Renal cortical epithelial cell (primary cell): Measurements from ENCODE around the gene SEPTIN10. TPM values are rescaled to one million over a fixed set of nuclear protein-coding genes. Genes with fewer than 3 reads are reported as not detected.
A peak's percentile ranks its signal among the peaks of the same experiment; 100 is the strongest.
"Not testable (repeated sequence)": the region's sequence is repeated elsewhere in the genome, so short reads cannot be mapped to it uniquely, and the experiment has no call there.

ENCODE experiments used
- DNase-seq: peaks from one replicate; pipeline ENCODE4 v3.0.0-alpha.2; 2011; ENCODE audit warnings: low read depth
- total RNA-seq: library from RNA; depleted of rRNA; stranded (reverse); fragments of >200 nt; gene quantifications from 2 replicates; pipeline ENCODE4 v1.2.3, GENCODE V29; 2014

Gene SEPTIN10
- total RNA-seq, 1 donor from 2014 or later: 122 TPM

- peak; percentile 46 for DNase-seq
Measured at GRCh38 chr2:109545828-109546713, 67.7 kb downstream of the SEPTIN10 start.

GRCh38 chr2:109542384-109542783 is 71.4 kb downstream of the SEPTIN10 start:
- DNase-seq: no peak

GRCh38 chr2:109538546-109538945 is 75.2 kb downstream of the SEPTIN10 start:
- peak; percentile 76 for DNase-seq

GRCh38 chr2:109537565-109538222 is 76.1 kb downstream of the SEPTIN10 start:
- DNase-seq: no peak

- not testable (repeated sequence) for DNase-seq
Measured at GRCh38 chr2:109536556-109536955, 77.2 kb downstream of the SEPTIN10 start.

- no peak for DNase-seq
Measured at GRCh38 chr2:109535217-109535946, 78.4 kb downstream of the SEPTIN10 start.

- DNase-seq: no peak
Measured at GRCh38 chr2:109533823-109534222, 79.9 kb downstream of the SEPTIN10 start.

GRCh38 chr2:109532728-109533076 is 81.1 kb downstream of the SEPTIN10 start:
- no peak for DNase-seq

- no peak for DNase-seq
Measured at GRCh38 chr2:109531896-109532727, 81.7 kb downstream of the SEPTIN10 start.

GRCh38 chr2:109531221-109531620 is 82.5 kb downstream of the SEPTIN10 start:
- DNase-seq: no peak

GRCh38 chr2:109530712-109531111 is 83.1 kb downstream of the SEPTIN10 start:
- no peak for DNase-seq

GRCh38 chr2:109529532-109530449 is 84.0 kb downstream of the SEPTIN10 start:
- no peak for DNase-seq

GRCh38 chr2:109528811-109529501 is 84.8 kb downstream of the SEPTIN10 start:
- no peak for DNase-seq

- DNase-seq: no peak
Measured at GRCh38 chr2:109527846-109528705, 85.7 kb downstream of the SEPTIN10 start.

GRCh38 chr2:109527079-109527478 is 86.7 kb downstream of the SEPTIN10 start:
- DNase-seq: no peak

GRCh38 chr2:109526442-109526970 is 87.3 kb downstream of the SEPTIN10 start:
- DNase-seq: no peak

GRCh38 chr2:109525836-109526235 is 87.9 kb downstream of the SEPTIN10 start:
- no peak for DNase-seq

GRCh38 chr2:109523536-109524361 is 90.0 kb downstream of the SEPTIN10 start:
- no peak for DNase-seq
